GM12874 (cell line): ENCODE measurements around the gene PRCP.

ENCODE experiments used
- TF ChIP-seq, protein P1 (sequence below): IDR thresholded peaks from 2 replicates; pipeline ENCODE4 v1.5.1; 2011; ENCODE audit warnings: low read depth, mild to moderate bottlenecking, control low read depth, low read length, moderate library complexity; ENCODE audit not compliant: insufficient read depth

The PRCP gene

DNA sequence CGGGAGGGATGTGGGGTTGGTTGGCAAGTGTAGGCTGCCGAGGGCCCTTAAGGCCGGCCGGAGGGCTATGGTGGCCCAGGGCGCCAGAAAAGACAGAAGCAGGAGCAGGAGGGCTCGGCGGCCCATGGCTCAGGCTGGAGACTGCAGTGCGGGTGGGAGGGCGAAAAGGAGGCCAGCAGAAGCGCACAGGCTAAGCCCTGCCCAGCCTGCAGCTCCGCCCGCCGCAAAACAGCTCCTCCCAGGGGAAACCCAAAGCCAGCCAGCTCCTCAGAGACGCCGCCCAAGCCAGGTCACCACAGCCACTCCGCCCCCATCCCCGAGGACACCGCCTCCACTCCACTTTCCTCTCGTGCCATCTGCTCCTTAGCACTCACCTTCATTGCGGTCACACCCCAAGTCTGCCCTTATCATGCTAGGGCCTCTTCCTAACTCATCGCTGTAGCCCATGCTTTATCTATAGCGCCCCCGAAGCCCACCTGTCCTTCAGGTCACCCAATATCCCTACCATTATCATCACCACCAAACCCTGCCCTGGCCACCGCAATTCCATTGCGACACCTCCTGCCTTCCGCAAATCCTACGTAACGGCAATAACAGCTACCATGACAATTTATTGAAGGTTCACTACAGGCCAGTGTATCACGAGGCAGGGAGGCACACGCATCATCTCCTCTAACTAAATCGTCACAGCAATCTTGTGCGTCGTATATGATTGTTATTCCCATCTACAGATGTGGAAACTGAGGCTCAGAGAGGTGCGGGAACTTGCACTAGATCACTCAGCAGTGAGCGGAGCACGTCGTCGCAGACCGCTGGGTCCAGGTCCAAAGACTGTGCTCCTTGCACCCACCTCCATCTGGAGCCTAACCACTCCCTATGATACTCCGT, at the start of gene PRCP:
TSS of gene PRCP (minus strand) at position 154 of the 888 bp plus-strand sequence. CDS start at position 126, 28 bp downstream.
- TF ChIP-seq, protein P1, sequence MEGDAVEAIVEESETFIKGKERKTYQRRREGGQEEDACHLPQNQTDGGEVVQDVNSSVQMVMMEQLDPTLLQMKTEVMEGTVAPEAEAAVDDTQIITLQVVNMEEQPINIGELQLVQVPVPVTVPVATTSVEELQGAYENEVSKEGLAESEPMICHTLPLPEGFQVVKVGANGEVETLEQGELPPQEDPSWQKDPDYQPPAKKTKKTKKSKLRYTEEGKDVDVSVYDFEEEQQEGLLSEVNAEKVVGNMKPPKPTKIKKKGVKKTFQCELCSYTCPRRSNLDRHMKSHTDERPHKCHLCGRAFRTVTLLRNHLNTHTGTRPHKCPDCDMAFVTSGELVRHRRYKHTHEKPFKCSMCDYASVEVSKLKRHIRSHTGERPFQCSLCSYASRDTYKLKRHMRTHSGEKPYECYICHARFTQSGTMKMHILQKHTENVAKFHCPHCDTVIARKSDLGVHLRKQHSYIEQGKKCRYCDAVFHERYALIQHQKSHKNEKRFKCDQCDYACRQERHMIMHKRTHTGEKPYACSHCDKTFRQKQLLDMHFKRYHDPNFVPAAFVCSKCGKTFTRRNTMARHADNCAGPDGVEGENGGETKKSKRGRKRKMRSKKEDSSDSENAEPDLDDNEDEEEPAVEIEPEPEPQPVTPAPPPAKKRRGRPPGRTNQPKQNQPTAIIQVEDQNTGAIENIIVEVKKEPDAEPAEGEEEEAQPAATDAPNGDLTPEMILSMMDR = no peak

DNA sequence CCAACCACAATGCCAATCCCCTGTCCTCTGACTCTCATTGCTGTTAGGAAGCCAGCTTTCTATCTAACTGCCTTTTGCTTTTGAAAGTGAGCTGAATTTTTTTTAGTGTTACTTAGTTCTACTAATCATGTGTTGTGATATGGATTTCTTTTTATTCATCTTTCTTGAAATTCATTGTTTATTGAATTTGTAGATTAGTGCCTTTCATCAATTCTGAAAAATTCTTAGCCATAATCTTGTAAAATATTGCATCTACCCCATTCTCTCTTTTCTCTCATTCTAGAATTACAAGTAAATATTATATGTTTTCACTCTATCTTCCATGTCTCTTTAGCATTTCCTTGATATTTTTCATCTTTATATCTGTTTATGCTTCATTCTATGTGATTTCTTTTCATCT, 49.1 kb upstream of the PRCP start:
- TF ChIP-seq, protein P1 = no peak

GRCh38 chr11:82945682-82946081, 45.5 kb upstream of the PRCP start:
- TF ChIP-seq, protein P1 = no peak

GRCh38 chr11:82944198-82944597, 44.0 kb upstream of the PRCP start:
- TF ChIP-seq, protein P1 = no peak

DNA sequence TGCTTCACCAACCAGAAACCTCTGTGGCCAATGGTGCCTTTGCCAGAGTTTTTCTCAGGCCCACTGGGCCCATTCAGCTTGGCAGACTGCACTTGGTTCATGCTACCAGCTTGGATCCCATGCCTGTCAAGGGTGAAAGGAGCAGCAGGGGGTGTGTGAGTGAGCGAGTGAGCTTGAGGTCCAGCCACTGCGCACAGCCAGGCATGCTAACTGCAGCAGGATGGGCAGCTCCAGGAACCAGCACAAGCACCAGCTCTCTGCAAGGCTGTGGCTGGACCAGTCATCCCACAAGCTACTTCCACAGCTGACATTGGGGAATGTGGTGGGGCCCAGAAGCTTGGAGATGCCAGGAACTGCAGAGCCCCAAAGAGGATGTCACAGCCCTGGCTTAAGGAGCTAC, 42.1 kb upstream of the PRCP start:
- TF ChIP-seq, protein P1 = no peak

- TF ChIP-seq, protein P1 = no peak
Observed at GRCh38 chr11:82939456-82939855, 39.2 kb upstream of the PRCP start.

GRCh38 chr11:82937554-82937953, 37.3 kb upstream of the PRCP start:
- TF ChIP-seq, protein P1 = no peak
